ENCODE data around the gene SLC29A1.

DNA sequence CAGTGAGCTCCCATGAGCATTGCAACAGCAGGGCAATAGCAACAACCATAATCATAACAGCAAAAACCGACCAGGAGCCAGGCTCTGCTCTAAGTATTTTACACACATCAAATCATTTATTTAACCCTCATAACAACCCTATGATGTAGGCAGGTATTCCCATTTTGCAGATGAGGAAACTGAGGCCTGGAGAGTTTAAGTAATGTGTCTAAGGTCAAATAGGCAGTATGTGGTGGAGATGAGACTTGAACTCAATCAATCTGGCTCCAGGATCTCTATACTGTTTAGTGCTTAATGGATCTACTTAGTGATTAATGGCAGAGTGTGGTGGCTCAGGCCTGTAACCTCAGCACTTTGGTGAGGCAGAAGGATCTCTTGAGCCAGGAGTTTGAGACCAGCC lies 50.2 kb downstream of the SLC29A1 start:
- TF ChIP-seq CTCF (IDR thresholded peaks at IDR 0.05; ENCODE audit: poor library complexity) (no peak), EZH2 (IDR thresholded peaks at IDR 0.05; ENCODE audit: borderline replicate concordance) (no peak)
